HG03442 (cell line): ENCODE results near the gene DCP1B.
"Not testable (repeated sequence)": the region's sequence is repeated elsewhere in the genome, so short reads cannot be mapped to it uniquely, and the experiment has no call there.

Experiments used
- ATAC-seq: cut with Tn5 transposase; IDR thresholded peaks from one replicate; pipeline ENCODE4 v1.9.1; 2021; ENCODE audit warnings: mild to moderate bottlenecking, moderate library complexity; ENCODE audit not compliant: unreplicated experiment

The DCP1B gene

GRCh38 chr12:1977109-1977508 is 27.1 kb downstream of the DCP1B start:
- ATAC-seq, result no peak

- ATAC-seq, result no peak
Observed at GRCh38 chr12:1974812-1975211, 29.4 kb downstream of the DCP1B start.

GRCh38 chr12:1972856-1973317 is 31.4 kb downstream of the DCP1B start:
- ATAC-seq, result no peak

DNA sequence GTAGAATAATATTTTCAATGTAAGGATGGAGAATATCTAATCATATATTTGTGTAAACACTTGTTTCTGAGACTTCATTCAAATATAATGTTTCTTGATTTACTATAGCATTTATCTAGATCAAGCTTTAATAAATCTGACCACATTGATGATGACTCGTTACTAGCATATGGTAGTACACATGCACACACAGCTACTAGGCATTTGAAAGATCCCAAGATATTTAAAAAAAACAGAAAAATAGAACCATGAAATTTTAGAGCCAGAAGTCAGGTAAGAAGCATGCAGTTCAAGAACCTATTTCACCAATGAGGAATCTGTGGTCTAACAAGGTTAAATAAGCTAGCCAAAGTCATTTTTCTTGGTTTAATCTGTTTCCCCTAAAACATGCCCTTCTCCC is 32.0 kb downstream of the DCP1B start:
- no peak for ATAC-seq

- ATAC-seq, result no peak
Observed at GRCh38 chr12:1970331-1970900, 33.8 kb downstream of the DCP1B start.

GRCh38 chr12:1966561-1967226 is 37.6 kb downstream of the DCP1B start:
- no peak for ATAC-seq

DNA sequence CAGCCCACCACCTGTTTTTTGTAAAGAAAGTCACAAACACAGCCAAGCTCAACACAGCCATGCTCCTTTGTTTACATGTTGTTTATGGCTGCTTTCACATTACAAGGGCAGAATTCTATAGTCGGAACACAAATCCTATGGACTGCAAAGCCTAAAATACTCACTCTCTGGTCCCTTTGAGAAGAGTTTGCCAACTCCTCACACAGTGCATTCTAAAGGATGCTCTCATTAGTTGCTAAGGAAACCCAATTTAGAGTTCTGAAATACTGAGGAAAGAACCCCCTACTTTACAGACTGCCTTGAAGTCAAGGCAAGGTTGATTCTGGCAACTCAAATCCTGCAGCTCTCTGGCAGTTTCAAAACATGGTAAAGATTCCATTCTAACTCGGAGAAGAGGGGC is 38.3 kb downstream of the DCP1B start:
- ATAC-seq, result no peak

GRCh38 chr12:1962051-1963020 is 41.9 kb downstream of the DCP1B start:
- no peak for ATAC-seq

GRCh38 chr12:1956716-1957115 is 47.5 kb downstream of the DCP1B start:
- no peak for ATAC-seq

GRCh38 chr12:1949771-1950470 is 54.3 kb downstream of the DCP1B start:
- ATAC-seq, result no peak

GRCh38 chr12:1948883-1949282 is 55.4 kb downstream of the DCP1B start:
- ATAC-seq, result no peak

DNA sequence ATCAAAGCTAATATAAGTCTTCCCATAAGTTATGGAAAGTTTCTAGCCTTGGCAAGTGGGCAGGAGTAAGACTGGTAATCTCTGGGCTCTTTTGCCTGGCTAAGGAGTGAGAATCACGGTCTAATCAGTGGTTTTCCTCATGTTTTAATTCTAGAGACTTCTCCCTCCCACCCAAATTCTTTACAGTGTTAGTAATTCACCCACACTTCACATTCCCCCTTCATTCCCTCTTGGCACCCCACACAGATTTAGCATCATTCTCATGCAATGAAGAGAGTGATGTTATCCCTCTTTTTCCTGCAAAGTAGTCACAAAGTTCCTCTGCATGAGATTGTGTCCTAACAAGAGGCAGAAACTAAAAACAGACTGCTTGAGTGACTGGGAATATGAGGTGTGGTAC is 57.2 kb downstream of the DCP1B start:
- no peak for ATAC-seq

GRCh38 chr12:1946296-1946695 is 58.0 kb downstream of the DCP1B start:
- no peak for ATAC-seq

DNA sequence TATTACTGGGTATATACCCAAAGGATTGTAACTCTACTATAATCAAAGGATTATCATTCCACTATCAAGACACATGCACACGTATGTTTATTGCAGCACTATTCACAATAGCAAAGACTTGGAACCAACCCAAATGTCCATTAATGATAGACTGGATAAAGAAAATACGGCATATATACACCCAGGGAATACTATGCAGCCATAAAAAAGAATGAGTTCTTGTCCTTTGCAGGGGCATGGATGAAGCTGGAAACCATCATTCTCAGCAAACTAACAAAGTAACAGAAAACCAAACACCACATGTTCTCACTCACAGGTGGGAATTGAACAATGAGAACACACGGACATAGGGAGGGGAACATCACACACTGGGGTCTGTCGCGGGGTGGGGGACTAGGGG is 58.8 kb downstream of the DCP1B start:
- not testable (repeated sequence) for ATAC-seq

DNA sequence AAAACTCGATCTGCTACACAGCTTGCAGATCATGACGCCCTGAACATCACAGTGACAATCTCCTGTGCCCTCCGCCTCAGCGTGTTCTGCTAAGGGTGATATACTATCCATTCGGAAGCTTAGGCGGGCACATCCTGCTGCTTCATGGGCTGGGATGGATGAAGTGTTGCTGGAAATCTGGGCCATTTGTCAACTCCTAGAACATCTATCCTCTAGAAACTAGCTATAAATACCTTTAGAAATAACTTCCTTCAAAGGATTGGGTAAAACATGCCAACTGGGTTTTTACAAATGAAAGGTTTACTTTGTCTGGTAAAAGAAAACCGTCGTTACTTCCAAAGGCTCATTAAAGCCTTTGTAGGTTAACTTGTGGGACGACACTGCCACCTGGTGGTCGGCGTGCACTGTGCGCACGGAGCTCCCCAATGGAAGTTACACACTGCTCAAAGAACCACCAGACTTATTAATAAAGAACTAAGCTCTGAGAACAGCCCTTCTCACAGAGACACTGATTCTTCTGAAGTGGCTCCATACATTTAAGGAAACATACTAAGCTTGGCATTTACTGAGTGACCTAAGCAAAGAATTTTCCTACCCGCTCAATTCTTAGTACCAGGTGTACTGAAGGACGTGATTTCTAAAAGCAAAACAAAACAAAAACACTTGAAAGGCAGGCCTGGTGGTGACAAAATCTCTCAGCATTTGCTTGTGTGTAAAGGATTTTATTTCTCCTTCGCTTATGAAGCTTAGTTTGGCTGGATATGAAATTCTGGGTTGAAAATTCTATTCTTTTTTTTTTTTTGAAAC is 64.3 kb downstream of the DCP1B start:
- no peak for ATAC-seq

- no peak for ATAC-seq
Observed at GRCh38 chr12:1939331-1939730, 64.9 kb downstream of the DCP1B start.

DNA sequence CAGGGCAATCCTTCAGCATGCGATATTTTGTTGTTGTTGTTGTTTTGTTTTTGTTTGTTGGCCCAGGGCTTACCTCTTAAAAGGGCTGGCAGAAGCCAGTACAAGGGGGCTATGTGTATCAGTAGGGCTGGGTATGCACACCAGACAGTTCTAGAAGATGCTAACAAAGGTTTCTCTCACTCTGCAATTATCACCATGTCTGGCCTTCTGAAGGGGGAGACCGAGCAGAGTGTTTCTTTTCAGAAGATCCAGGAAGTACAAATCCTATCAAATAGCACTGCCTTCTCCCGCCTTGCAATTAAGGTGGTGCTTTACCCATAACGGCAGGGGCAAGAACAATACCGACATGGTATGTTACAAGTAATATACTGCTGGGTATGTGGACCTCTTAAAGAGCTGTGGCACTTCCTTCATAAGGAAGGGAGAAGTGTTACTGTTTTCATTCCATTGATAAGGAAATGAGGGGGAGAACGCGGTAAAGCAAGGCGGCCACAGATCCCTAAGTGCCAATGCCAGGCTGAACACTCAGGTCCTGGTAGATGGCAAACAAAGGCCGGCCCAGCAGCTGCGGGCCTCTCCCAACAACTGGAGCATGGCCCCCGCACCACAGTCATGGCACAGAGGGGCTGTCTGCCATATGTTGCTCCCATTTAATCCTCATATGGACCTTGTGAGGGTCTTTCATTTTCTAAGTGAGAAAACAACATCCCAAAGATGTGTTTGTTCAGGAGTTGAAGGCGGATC is 66.6 kb downstream of the DCP1B start:
- no peak for ATAC-seq

- no peak for ATAC-seq
Observed at GRCh38 chr12:1936406-1937320, 67.6 kb downstream of the DCP1B start.
